IMR-90 (cell line): ENCODE measurements around the gene SAXO1. TPM values are rescaled to one million over a fixed set of nuclear protein-coding genes. Genes with fewer than 3 reads are reported as not detected.

Source experiments
- ATAC-seq: fragments of 200-7000 bp; cut with Tn5 transposase; 2 replicates; pipeline ENCODE4 v1.9.1; 2020; ENCODE audit warnings: low read depth, mild to moderate bottlenecking, moderate library complexity
- BruUV-seq: library from RNA; stranded (reverse); fragments of 400-500 nt; replicated peaks from 2 replicates; lab custom pipeline; 2021; lab: Mats Ljungman, UMichigan
- CTCF ChIA-PET: fragments of 300-600 bp; formaldehyde crosslinking; extraction: SDS; loops from one replicate; lab custom pipeline; 2021; ENCODE audit warnings: antibody characterized with exemption; lab: Yijun Ruan, JAX
- POLR2A ChIA-PET: fragments of 300-600 bp; sonication (Branson Sonifier 250); formaldehyde crosslinking; loops from one replicate; lab custom pipeline; 2022; ENCODE audit warnings: antibody characterized with exemption; ENCODE audit not compliant: unreplicated experiment; lab: Charles Lee
- DNase-seq: peaks from one replicate; pipeline ENCODE4 v3.0.0; 2013
- H2AFZ ChIP-seq: replicated peaks from 2 replicates; pipeline ENCODE3; 2013; ENCODE audit warnings: low read length, mild to moderate bottlenecking; ENCODE audit not compliant: poor library complexity
- H2AK5ac ChIP-seq: 2 replicates; pipeline ENCODE4 v1.6.1; 2013; ENCODE audit warnings: low read depth, low read length, inconsistent platforms
- H2AK9ac ChIP-seq: replicated peaks from 2 replicates; pipeline ENCODE3; 2013; ENCODE audit warnings: mild to moderate bottlenecking, low read depth, low read length, moderate library complexity; ENCODE audit not compliant: poor library complexity
- H2BK120ac ChIP-seq: 2 replicates; pipeline ENCODE4 v1.6.1; 2013; ENCODE audit warnings: low read depth, low read length, inconsistent platforms
- H2BK15ac ChIP-seq: 3 replicates; pipeline ENCODE4 v1.6.1; 2013; ENCODE audit warnings: low read depth, low read length, inconsistent platforms
- H2BK20ac ChIP-seq: 2 replicates; pipeline ENCODE4 v1.6.1; 2013; ENCODE audit warnings: low read depth, mild to moderate bottlenecking, inconsistent platforms, low read length, moderate library complexity
- H2BK5ac ChIP-seq: 2 replicates; pipeline ENCODE4 v1.6.1; 2013; ENCODE audit warnings: mild to moderate bottlenecking, low read depth, low read length, inconsistent platforms; ENCODE audit not compliant: poor library complexity, severe bottlenecking
- H3K14ac ChIP-seq: replicated peaks from 2 replicates; pipeline ENCODE4 v1.6.1; 2013; ENCODE audit warnings: low read depth, low read length, inconsistent platforms
- H3K18ac ChIP-seq: 2 replicates; pipeline ENCODE4 v1.6.1; 2013; ENCODE audit warnings: low read depth, low read length, control low read depth
- H3K23ac ChIP-seq: 2 replicates; pipeline ENCODE4 v1.6.1; 2013; ENCODE audit warnings: low read depth, low read length, inconsistent platforms
- H3K27ac ChIP-seq: 2 replicates; pipeline ENCODE4 v1.5.1; 2013; ENCODE audit warnings: mild to moderate bottlenecking, control low read depth, low read length; ENCODE audit not compliant: insufficient read depth
- H3K27me3 ChIP-seq: 2 replicates; pipeline ENCODE4 v1.6.1; 2013; ENCODE audit warnings: low read length; ENCODE audit not compliant: control insufficient read depth, insufficient read depth
- H3K36me3 ChIP-seq: 2 replicates; pipeline ENCODE4 v1.6.1; 2013; ENCODE audit warnings: low read length, mixed read lengths; ENCODE audit not compliant: control insufficient read depth, insufficient read depth
- H3K4ac ChIP-seq: 2 replicates; pipeline ENCODE4 v1.6.1; 2013; ENCODE audit warnings: low read depth, low read length, inconsistent platforms
- H3K4me1 ChIP-seq: 2 replicates; pipeline ENCODE4 v1.6.1; 2013; ENCODE audit warnings: low read length, mixed read lengths; ENCODE audit not compliant: control insufficient read depth, insufficient read depth
- H3K4me2 ChIP-seq: 2 replicates; pipeline ENCODE4 v1.6.1; 2013; ENCODE audit warnings: low read depth, mild to moderate bottlenecking, control low read depth, low read length, moderate library complexity
- H3K4me3 ChIP-seq: 2 replicates; pipeline ENCODE4 v1.5.1; 2013; ENCODE audit warnings: low read depth, mild to moderate bottlenecking, control low read depth, low read length, moderate library complexity; ENCODE audit not compliant: insufficient read depth
- H3K56ac ChIP-seq: 2 replicates; pipeline ENCODE4 v1.6.1; 2013; ENCODE audit warnings: low read length, inconsistent platforms; ENCODE audit not compliant: insufficient read depth; ENCODE audit errors: extremely low read depth
- H3K79me1 ChIP-seq, 2 experiments: 2 replicates each; pipeline ENCODE4 v1.6.1; 2013; ENCODE audit warnings: low read length in 2 of 2, inconsistent platforms in 1 of 2, low read depth in 1 of 2
- H3K9ac ChIP-seq: 2 replicates; pipeline ENCODE4 v1.6.1; 2013; ENCODE audit warnings: low read depth, low read length, control low read depth
- H3K9me1 ChIP-seq: 2 replicates; pipeline ENCODE4 v1.6.1; 2013; ENCODE audit warnings: low read length, inconsistent platforms; ENCODE audit not compliant: insufficient read depth
- H3K9me3 ChIP-seq: 2 replicates; pipeline ENCODE4 v1.6.1; 2013; ENCODE audit warnings: low read length; ENCODE audit not compliant: control insufficient read depth, insufficient read depth
- H4K20me1 ChIP-seq: 2 replicates; pipeline ENCODE4 v1.6.1; 2013; ENCODE audit warnings: low read length, inconsistent platforms; ENCODE audit not compliant: insufficient read depth
- H4K5ac ChIP-seq: 2 replicates; pipeline ENCODE4 v1.6.1; 2013; ENCODE audit warnings: mild to moderate bottlenecking, low read depth, low read length, control low read depth
- H4K8ac ChIP-seq, 2 experiments: 2 replicates each; pipeline ENCODE4 v1.6.1; 2013; ENCODE audit warnings: low read depth in 2 of 2, low read length in 2 of 2, control low read depth in 1 of 2, inconsistent platforms in 1 of 2
- H4K91ac ChIP-seq: 2 replicates; pipeline ENCODE4 v1.6.1; 2013; ENCODE audit warnings: low read depth, low read length, inconsistent platforms; ENCODE audit not compliant: insufficient read depth
- BHLHE40 ChIP-seq: fragments of 150-350 bp; IDR thresholded peaks from 2 replicates; pipeline ENCODE4 v1.6.1; 2016; ENCODE audit warnings: mild to moderate bottlenecking, low read depth, low read length
- CEBPB ChIP-seq: IDR thresholded peaks from 2 replicates; pipeline ENCODE4 v1.6.1; 2012; ENCODE audit warnings: low read depth, low read length, improper control_type of control experiment
- CHD1 ChIP-seq: IDR thresholded peaks from 2 replicates; pipeline ENCODE4 v1.6.1; 2012; ENCODE audit warnings: low read depth, low read length, improper control_type of control experiment
- FOS ChIP-seq: fragments of 150-350 bp; IDR thresholded peaks from 2 replicates; pipeline ENCODE4 v1.6.1; 2016; ENCODE audit warnings: low read depth, low read length
- MAFK ChIP-seq: IDR thresholded peaks from 2 replicates; pipeline ENCODE4 v1.6.1; 2012; ENCODE audit warnings: low read depth, low read length, improper control_type of control experiment
- MAZ ChIP-seq: IDR thresholded peaks from 2 replicates; pipeline ENCODE4 v1.6.1; 2012; ENCODE audit warnings: low read depth, mild to moderate bottlenecking, low read length, improper control_type of control experiment, moderate library complexity, borderline replicate concordance
- MXI1 ChIP-seq: IDR thresholded peaks from 2 replicates; pipeline ENCODE4 v1.6.1; 2012; ENCODE audit warnings: low read depth, mild to moderate bottlenecking, low read length, moderate library complexity, borderline replicate concordance
- NFE2L2 ChIP-seq: fragments of 150-350 bp; IDR thresholded peaks from 2 replicates; pipeline ENCODE4 v1.6.1; 2016; ENCODE audit warnings: low read depth, mild to moderate bottlenecking, low read length
- POLR2A ChIP-seq: IDR thresholded peaks from 2 replicates; pipeline ENCODE4 v1.6.1; 2012; ENCODE audit warnings: mild to moderate bottlenecking, low read depth, low read length
- RAD21 ChIP-seq: IDR thresholded peaks from 2 replicates; pipeline ENCODE4 v1.6.1; 2012; ENCODE audit warnings: low read length, improper control_type of control experiment
- RCOR1 ChIP-seq: IDR thresholded peaks from 2 replicates; pipeline ENCODE4 v1.6.1; 2012; ENCODE audit warnings: mild to moderate bottlenecking, low read length, improper control_type of control experiment; ENCODE audit not compliant: insufficient replicate concordance
- RFX5 ChIP-seq: IDR thresholded peaks from 2 replicates; pipeline ENCODE4 v1.8.0; 2012; ENCODE audit warnings: low read depth, mild to moderate bottlenecking, low read length, moderate library complexity
- SMC3 ChIP-seq: fragments of 150-350 bp; IDR thresholded peaks from 2 replicates; pipeline ENCODE4 v1.6.1; 2016; ENCODE audit warnings: low read depth, mild to moderate bottlenecking, antibody characterized with exemption, low read length, moderate library complexity
- WGBS, 2 experiments: methylation state at CpG; one replicate each; pipeline versions ENCODE4 v1.1.5 to v1.1.7; 2013; ENCODE audit warnings: missing lambda C conversion rate in 2 of 2; ENCODE audit not compliant: insufficient read length in 1 of 2; ENCODE audit errors: extremely low coverage in 2 of 2; 5-methylcytosine and 5-hydroxymethylcytosine counted together
- dilution Hi-C: fragments of 300-500 bp; cut with HindIII; formaldehyde crosslinking; loops from one replicate; pipeline ENCODE4 v1.14.3; 2018; ENCODE audit warnings: low sequenced_read_pairs; ENCODE audit not compliant: unreplicated experiment
- in situ Hi-C: fragments of 300-500 bp; cut with MboI; formaldehyde crosslinking; loops from 3 replicates; pipeline ENCODE4 v1.14.3; 2019; ENCODE audit warnings: low sequenced_read_pairs, inconsistent platforms, mixed read lengths
- intact Hi-C: fragments of 100-400 bp; cut with micrococcal nuclease; formaldehyde crosslinking; loops from 2 replicates; pipeline ENCODE4 v1.10.0; 2022
- polyA plus RNA-seq, 3 experiments: library from polyadenylated mRNA; depleted of rRNA; stranded (reverse); fragments of >200 nt; gene quantifications; 2 replicates each; pipeline ENCODE4 v1.2.3, GENCODE V29; 2012; ENCODE audit warnings: low replicate concordance in 1 of 3
- total RNA-seq: library from RNA; depleted of rRNA; stranded (reverse); fragments of >200 nt; gene quantifications from 2 replicates; pipeline ENCODE4 v1.2.3, GENCODE V29; 2012
- TF ChIP-seq, protein P1 (sequence below): fragments of 150-350 bp; IDR thresholded peaks from 2 replicates; pipeline ENCODE4 v1.6.1; 2016; ENCODE audit warnings: low read depth, mild to moderate bottlenecking, low read length, moderate library complexity, borderline replicate concordance
- TF ChIP-seq, protein P2 (sequence below): conservative IDR thresholded peaks from 2 replicates; pipeline ENCODE4 v1.5.1; 2012; ENCODE audit warnings: mild to moderate bottlenecking, low read depth, low read length, improper control_type of control experiment
- TF ChIP-seq, protein P3 (sequence below): fragments of 150-350 bp; IDR thresholded peaks from 2 replicates; pipeline ENCODE4 v1.6.1; 2017; ENCODE audit warnings: mild to moderate bottlenecking, antibody characterized with exemption, low read length, low read depth

The SAXO1 gene
- total and polyA plus RNA-seq, 2 of the 4 experiments (the other 2 are of a cell fraction): not detected

DNA sequence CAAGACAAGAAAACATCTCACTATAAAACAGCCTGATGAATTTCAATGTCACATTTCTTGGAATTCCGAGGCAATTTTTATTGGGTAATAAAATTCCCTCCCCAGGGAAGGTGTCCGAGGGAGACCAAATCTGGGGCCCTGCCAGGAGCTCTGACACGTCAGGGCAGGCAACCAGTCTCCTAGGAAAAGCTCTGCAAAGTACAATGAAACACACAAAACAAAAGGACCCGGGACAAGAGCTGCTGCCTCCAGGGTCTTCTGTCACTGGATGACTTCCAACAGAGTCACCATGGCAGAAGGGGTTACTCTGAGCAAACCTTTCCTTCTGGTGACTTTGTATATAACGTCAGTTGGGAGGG, 50.8 kb downstream of the SAXO1 start:
- Histone ChIP-seq H2AFZ (no peak overlapping the region), H3K23ac (no peak overlapping the region), H3K56ac (no peak overlapping the region), H3K4ac (no peak overlapping the region), H3K9me1 (peaks cover 2% of the 10 kb centered on the region; the same call in 1 of the 2 replicates), H4K91ac (no peak overlapping the region), H2BK120ac (no peak overlapping the region), H3K14ac (no peak overlapping the region), H3K27me3 (peaks cover 9% of the 10 kb centered on the region), H2AK5ac (no peak overlapping the region), H4K8ac (no peak overlapping the region), H3K27ac (no peak overlapping the region), H3K9me3 (peaks cover 3% of the 10 kb centered on the region; the same call in 1 of the 2 replicates), H3K18ac (no peak overlapping the region), H3K79me1 (no peaks in the 10 kb centered on the region), H3K36me3 (no peaks in the 10 kb centered on the region), H2AK9ac (no peak overlapping the region), H3K4me2 (no peak overlapping the region), H4K5ac (no peak overlapping the region), H4K20me1 (no peaks in the 10 kb centered on the region), H2BK5ac (no peak overlapping the region), H2BK20ac (no peak overlapping the region), H3K4me3 (no peak overlapping the region), H3K4me1 (peaks cover 3% of the 10 kb centered on the region), H2BK15ac (no peak overlapping the region), H3K9ac (no peak overlapping the region)
- POLR2A ChIA-PET: no interaction called here
- BruUV-seq: no TSS peak
- WGBS, 2 experiments: no CpG with 5 or more reads among the region's 5 CpGs
- DNase-seq (no peak), ATAC-seq (no peak)
- in situ Hi-C loops: no loop called here
- TF ChIP-seq RFX5 (no peak), RCOR1 (no peak), NFE2L2 (no peak), FOS (no peak), RAD21 (no peak), CHD1 (no peak), POLR2A (no peak), SMC3 (no peak), MXI1 (no peak), CEBPB (no peak), MAFK (no peak), BHLHE40 (no peak), MAZ (no peak)
- TF ChIP-seq, protein P1, sequence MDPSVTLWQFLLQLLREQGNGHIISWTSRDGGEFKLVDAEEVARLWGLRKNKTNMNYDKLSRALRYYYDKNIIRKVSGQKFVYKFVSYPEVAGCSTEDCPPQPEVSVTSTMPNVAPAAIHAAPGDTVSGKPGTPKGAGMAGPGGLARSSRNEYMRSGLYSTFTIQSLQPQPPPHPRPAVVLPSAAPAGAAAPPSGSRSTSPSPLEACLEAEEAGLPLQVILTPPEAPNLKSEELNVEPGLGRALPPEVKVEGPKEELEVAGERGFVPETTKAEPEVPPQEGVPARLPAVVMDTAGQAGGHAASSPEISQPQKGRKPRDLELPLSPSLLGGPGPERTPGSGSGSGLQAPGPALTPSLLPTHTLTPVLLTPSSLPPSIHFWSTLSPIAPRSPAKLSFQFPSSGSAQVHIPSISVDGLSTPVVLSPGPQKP: no peak
- TF ChIP-seq, protein P2, sequence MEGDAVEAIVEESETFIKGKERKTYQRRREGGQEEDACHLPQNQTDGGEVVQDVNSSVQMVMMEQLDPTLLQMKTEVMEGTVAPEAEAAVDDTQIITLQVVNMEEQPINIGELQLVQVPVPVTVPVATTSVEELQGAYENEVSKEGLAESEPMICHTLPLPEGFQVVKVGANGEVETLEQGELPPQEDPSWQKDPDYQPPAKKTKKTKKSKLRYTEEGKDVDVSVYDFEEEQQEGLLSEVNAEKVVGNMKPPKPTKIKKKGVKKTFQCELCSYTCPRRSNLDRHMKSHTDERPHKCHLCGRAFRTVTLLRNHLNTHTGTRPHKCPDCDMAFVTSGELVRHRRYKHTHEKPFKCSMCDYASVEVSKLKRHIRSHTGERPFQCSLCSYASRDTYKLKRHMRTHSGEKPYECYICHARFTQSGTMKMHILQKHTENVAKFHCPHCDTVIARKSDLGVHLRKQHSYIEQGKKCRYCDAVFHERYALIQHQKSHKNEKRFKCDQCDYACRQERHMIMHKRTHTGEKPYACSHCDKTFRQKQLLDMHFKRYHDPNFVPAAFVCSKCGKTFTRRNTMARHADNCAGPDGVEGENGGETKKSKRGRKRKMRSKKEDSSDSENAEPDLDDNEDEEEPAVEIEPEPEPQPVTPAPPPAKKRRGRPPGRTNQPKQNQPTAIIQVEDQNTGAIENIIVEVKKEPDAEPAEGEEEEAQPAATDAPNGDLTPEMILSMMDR: no peak
- TF ChIP-seq, protein P3, sequence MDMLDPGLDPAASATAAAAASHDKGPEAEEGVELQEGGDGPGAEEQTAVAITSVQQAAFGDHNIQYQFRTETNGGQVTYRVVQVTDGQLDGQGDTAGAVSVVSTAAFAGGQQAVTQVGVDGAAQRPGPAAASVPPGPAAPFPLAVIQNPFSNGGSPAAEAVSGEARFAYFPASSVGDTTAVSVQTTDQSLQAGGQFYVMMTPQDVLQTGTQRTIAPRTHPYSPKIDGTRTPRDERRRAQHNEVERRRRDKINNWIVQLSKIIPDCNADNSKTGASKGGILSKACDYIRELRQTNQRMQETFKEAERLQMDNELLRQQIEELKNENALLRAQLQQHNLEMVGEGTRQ: no peak
- dilution Hi-C loops: no loop called here
- CTCF ChIA-PET: no interaction called here
- intact Hi-C loops: no loop called here
